Trophoblast cell (in vitro differentiated cells and primary cell): Measurements from ENCODE around the gene CNTN4.

Source experiments
- DNase-seq, 2 donors: peaks; one replicate each; pipeline ENCODE4 v3.0.0-alpha.2; 2016
- H2AFZ ChIP-seq: 2 replicates; pipeline ENCODE4 v1.6.1; 2013; ENCODE audit warnings: low read length, moderate library complexity, mild to moderate bottlenecking; ENCODE audit not compliant: insufficient read depth, poor library complexity
- H2AK5ac ChIP-seq: 2 replicates; pipeline ENCODE4 v1.6.1; 2013; ENCODE audit warnings: mild to moderate bottlenecking, low read length
- H2BK120ac ChIP-seq: 2 replicates; pipeline ENCODE4 v1.6.1; 2013; ENCODE audit warnings: low read length, mild to moderate bottlenecking, moderate library complexity; ENCODE audit not compliant: insufficient read depth, poor library complexity
- H2BK12ac ChIP-seq: 2 replicates; pipeline ENCODE4 v1.6.1; 2013; ENCODE audit warnings: mild to moderate bottlenecking, low read length, moderate library complexity
- H2BK5ac ChIP-seq: 2 replicates; pipeline ENCODE4 v1.6.1; 2013; ENCODE audit warnings: low read length, low read depth, moderate library complexity, mild to moderate bottlenecking; ENCODE audit not compliant: poor library complexity
- H3K14ac ChIP-seq: 2 replicates; pipeline ENCODE4 v1.6.1; 2013; ENCODE audit warnings: mild to moderate bottlenecking, low read length
- H3K18ac ChIP-seq: 2 replicates; pipeline ENCODE4 v1.6.1; 2013; ENCODE audit warnings: mild to moderate bottlenecking, low read length
- H3K23ac ChIP-seq: 2 replicates; pipeline ENCODE4 v1.6.1; 2013; ENCODE audit warnings: low read length
- H3K27ac ChIP-seq: 2 replicates; pipeline ENCODE4 v1.5.1; 2013; ENCODE audit warnings: low read depth, mild to moderate bottlenecking, inconsistent platforms, low read length, moderate library complexity
- H3K27me3 ChIP-seq: 2 replicates; pipeline ENCODE4 v1.6.1; 2013; ENCODE audit warnings: inconsistent platforms, mild to moderate bottlenecking, low read length, moderate library complexity; ENCODE audit not compliant: insufficient read depth
- H3K36me3 ChIP-seq, 2 experiments: 1 replicate in 1 of 2; 2 replicates in 1 of 2; pipeline ENCODE4 v1.6.1; 2013; ENCODE audit warnings: low read length in 2 of 2, mild to moderate bottlenecking in 2 of 2, moderate library complexity in 1 of 2; ENCODE audit not compliant: insufficient read depth in 2 of 2, control insufficient read depth in 1 of 2
- H3K4ac ChIP-seq: 2 replicates; pipeline ENCODE4 v1.6.1; 2013; ENCODE audit warnings: low read depth, mild to moderate bottlenecking, low read length, moderate library complexity
- H3K4me1 ChIP-seq, 2 experiments: 1 replicate in 1 of 2; 2 replicates in 1 of 2; pipeline ENCODE4 v1.6.1; 2013; ENCODE audit warnings: low read length in 2 of 2, mild to moderate bottlenecking in 2 of 2, moderate library complexity in 1 of 2; ENCODE audit not compliant: insufficient read depth in 2 of 2, control insufficient read depth in 1 of 2
- H3K4me2 ChIP-seq: 2 replicates; pipeline ENCODE4 v1.6.1; 2013; ENCODE audit warnings: inconsistent platforms, mild to moderate bottlenecking, low read length, moderate library complexity
- H3K4me3 ChIP-seq: 2 replicates; pipeline ENCODE4 v1.5.1; 2013; ENCODE audit warnings: mild to moderate bottlenecking, low read depth, low read length, inconsistent platforms
- H3K79me1 ChIP-seq: one replicate; pipeline ENCODE4 v1.6.1; 2013; ENCODE audit warnings: low read length
- H3K79me2 ChIP-seq: 2 replicates; pipeline ENCODE4 v1.6.1; 2013; ENCODE audit warnings: low read length, mild to moderate bottlenecking; ENCODE audit not compliant: control insufficient read depth, insufficient read depth, poor library complexity
- H3K9ac ChIP-seq: 2 replicates; pipeline ENCODE4 v1.6.1; 2013; ENCODE audit warnings: mild to moderate bottlenecking, low read length
- H3K9me3 ChIP-seq: 2 replicates; pipeline ENCODE4 v1.6.1; 2013; ENCODE audit warnings: low read depth, mild to moderate bottlenecking, control low read depth, inconsistent platforms, low read length; ENCODE audit not compliant: insufficient read depth
- H4K12ac ChIP-seq: 2 replicates; pipeline ENCODE4 v1.6.1; 2013; ENCODE audit warnings: low read depth, mild to moderate bottlenecking, low read length, moderate library complexity
- H4K8ac ChIP-seq: 2 replicates; pipeline ENCODE4 v1.6.1; 2013; ENCODE audit warnings: low read depth, mild to moderate bottlenecking, low read length, moderate library complexity
- H4K91ac ChIP-seq: one replicate; pipeline ENCODE4 v1.6.1; 2013; ENCODE audit warnings: low read depth, mild to moderate bottlenecking, low read length, moderate library complexity
- WGBS: extraction: QIAGEN DNeasy Blood & Tissue Kit; methylation state at CpG from one replicate; pipeline ENCODE4 v1.1.7; 2013; ENCODE audit warnings: missing lambda C conversion rate; ENCODE audit not compliant: insufficient read length, insufficient coverage; ENCODE audit errors: extremely low coverage; 5-methylcytosine and 5-hydroxymethylcytosine counted together

Gene CNTN4

DNA sequence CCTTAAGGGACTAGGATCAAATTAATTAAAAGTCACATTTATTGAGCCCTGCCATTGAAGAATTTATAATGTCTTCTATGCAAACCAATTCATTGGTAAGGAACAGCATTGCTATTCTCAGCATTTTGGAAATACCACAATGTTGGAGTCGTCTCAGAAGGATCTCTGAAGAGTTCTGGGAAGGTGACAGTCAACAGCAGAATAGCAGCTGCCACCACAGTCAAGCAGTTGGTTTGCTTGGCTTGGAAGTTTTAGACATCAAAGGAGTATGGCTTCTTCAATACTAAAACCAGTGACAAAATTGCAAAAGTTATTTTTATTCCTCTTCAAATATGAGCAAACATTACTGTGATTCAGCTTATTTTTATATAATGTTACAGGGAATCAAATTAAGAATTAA, 167.9 kb downstream of the CNTN4 start:
- no peak overlapping the region for H3K4me3 ChIP-seq
- no CpG with 5 or more reads among the region's 1 CpG for WGBS
- H4K12ac ChIP-seq: no peak overlapping the region
- no peak for DNase-seq
- H3K9me3 ChIP-seq: no peaks in the 10 kb centered on the region
- H3K9ac ChIP-seq: no peak overlapping the region
- H3K79me1 ChIP-seq: no peaks in the 10 kb centered on the region
- H3K23ac ChIP-seq: no peak overlapping the region
- no peak overlapping the region for H2BK5ac ChIP-seq
- H3K18ac ChIP-seq: no peak overlapping the region
- no peak overlapping the region for H3K14ac ChIP-seq
- no peak overlapping the region for H2BK120ac ChIP-seq
- no peaks in the 10 kb centered on the region for H3K79me2 ChIP-seq
- H3K27me3 ChIP-seq: no peaks in the 10 kb centered on the region
- no peak overlapping the region for H2AK5ac ChIP-seq
- no peak overlapping the region for H4K8ac ChIP-seq
- no peak overlapping the region for H3K4me2 ChIP-seq
- H2AFZ ChIP-seq: no peak overlapping the region
- H3K4me1 ChIP-seq: no peaks in the 10 kb centered on the region
- H3K36me3 ChIP-seq: no peaks in the 10 kb centered on the region
- H4K91ac ChIP-seq: no peak overlapping the region
- H3K27ac ChIP-seq: no peak overlapping the region
- H3K4ac ChIP-seq: no peak overlapping the region
- H2BK12ac ChIP-seq: no peak overlapping the region

DNA sequence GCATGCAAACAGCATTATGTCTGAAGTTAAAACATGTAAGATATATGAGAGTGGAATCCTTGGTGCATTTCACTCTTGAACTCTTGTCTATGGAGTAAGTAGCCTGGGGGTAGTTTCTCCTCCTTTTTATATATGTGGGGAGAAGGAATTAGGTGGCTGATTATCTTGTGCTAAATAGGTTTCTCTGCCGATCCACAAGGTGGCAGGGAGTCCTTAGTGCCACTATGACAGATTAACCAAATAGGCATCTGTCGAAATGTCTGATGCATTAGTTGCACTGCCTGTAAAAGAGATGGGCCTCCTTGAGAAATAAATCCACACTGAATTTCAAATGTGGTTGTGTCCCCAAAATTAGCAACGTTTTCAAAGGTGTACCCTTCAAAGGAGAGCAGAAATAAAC, 170.1 kb downstream of the CNTN4 start:
- Histone ChIP-seq H2BK12ac (no peak overlapping the region), H3K27me3 (no peaks in the 10 kb centered on the region), H3K4me3 (no peak overlapping the region), H2BK5ac (no peak overlapping the region), H4K91ac (no peak overlapping the region), H2AK5ac (no peak overlapping the region), H3K4me1 (no peaks in the 10 kb centered on the region), H3K14ac (no peak overlapping the region), H3K9me3 (no peaks in the 10 kb centered on the region), H3K36me3 (no peaks in the 10 kb centered on the region), H4K8ac (no peak overlapping the region), H3K79me1 (no peaks in the 10 kb centered on the region), H3K23ac (no peak overlapping the region), H3K27ac (no peak overlapping the region), H2BK120ac (no peak overlapping the region), H3K4ac (no peak overlapping the region), H3K9ac (no peak overlapping the region), H4K12ac (no peak overlapping the region), H3K4me2 (no peak overlapping the region), H3K18ac (no peak overlapping the region), H3K79me2 (no peaks in the 10 kb centered on the region), H2AFZ (no peak overlapping the region)
- DNase-seq: no peak
- no CpG with 5 or more reads among the region's 3 CpGs for WGBS

DNA sequence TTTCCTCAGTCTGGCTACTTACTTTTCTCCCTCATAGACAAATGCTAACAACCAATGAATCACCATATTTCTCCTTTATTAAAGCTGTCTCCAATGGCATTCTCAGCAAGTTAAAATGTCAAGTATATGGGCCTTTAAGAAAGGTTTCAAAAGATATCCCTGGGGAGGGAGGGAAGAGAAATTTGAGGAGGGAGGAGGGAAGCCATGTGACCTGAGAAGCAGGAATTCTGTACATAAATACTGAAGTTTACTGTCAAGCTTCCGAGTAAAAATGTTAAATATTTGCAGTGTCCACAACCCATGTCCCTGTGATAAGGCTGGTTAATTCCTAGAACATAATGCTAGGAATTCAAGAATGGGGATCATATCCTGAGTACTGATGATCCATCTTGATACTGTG, 175.9 kb downstream of the CNTN4 start:
- Histone ChIP-seq H3K14ac (no peak overlapping the region), H2BK120ac (no peak overlapping the region), H4K91ac (no peak overlapping the region), H3K27me3 (no peaks in the 10 kb centered on the region), H2BK12ac (no peak overlapping the region), H3K36me3 (no peaks in the 10 kb centered on the region), H3K9ac (no peak overlapping the region), H4K12ac (no peak overlapping the region), H3K4ac (no peak overlapping the region), H3K4me1 (no peaks in the 10 kb centered on the region), H3K27ac (no peak overlapping the region), H3K4me2 (no peak overlapping the region), H3K4me3 (no peak overlapping the region), H2BK5ac (no peak overlapping the region), H3K79me1 (no peaks in the 10 kb centered on the region), H3K79me2 (no peaks in the 10 kb centered on the region), H3K18ac (no peak overlapping the region), H2AK5ac (no peak overlapping the region), H4K8ac (no peak overlapping the region), H3K9me3 (no peaks in the 10 kb centered on the region), H3K23ac (no peak overlapping the region), H2AFZ (no peak overlapping the region)
- DNase-seq: no peak
- WGBS: no CpG with 5 or more reads among the region's 1 CpG

DNA sequence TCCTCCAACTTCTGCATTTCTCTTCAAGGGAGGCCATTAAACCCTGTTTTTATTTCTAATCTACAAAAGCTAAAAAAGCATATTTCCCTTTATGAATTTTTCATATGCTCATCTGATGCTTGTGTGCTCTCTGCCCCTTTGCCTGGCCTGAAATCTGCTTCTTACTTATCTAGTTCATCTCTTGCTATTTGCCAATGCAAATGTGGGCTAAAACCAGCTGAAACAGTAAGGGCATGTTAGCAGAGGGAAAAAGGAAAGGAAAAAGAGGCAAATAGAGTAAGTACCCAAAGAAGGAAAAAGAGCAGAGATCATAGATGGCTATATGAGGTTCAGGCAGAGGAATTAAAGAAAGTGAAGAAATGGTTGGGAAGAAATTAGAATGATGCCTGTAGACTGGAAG, 185.2 kb downstream of the CNTN4 start:
- Histone ChIP-seq H3K4me2 (no peak overlapping the region), H2BK12ac (no peak overlapping the region), H3K79me1 (no peaks in the 10 kb centered on the region), H2BK5ac (no peak overlapping the region), H4K12ac (no peak overlapping the region), H4K91ac (no peak overlapping the region), H3K27ac (no peak overlapping the region), H3K14ac (no peak overlapping the region), H3K27me3 (no peaks in the 10 kb centered on the region), H4K8ac (no peak overlapping the region), H3K4ac (no peak overlapping the region), H3K18ac (no peak overlapping the region), H3K79me2 (no peaks in the 10 kb centered on the region), H3K9me3 (no peaks in the 10 kb centered on the region), H3K9ac (no peak overlapping the region), H3K23ac (no peak overlapping the region), H2BK120ac (no peak overlapping the region), H3K4me3 (no peak overlapping the region), H2AFZ (no peak overlapping the region), H2AK5ac (no peak overlapping the region), H3K36me3 (no peaks in the 10 kb centered on the region), H3K4me1 (no peaks in the 10 kb centered on the region)
- no peak for DNase-seq

DNA sequence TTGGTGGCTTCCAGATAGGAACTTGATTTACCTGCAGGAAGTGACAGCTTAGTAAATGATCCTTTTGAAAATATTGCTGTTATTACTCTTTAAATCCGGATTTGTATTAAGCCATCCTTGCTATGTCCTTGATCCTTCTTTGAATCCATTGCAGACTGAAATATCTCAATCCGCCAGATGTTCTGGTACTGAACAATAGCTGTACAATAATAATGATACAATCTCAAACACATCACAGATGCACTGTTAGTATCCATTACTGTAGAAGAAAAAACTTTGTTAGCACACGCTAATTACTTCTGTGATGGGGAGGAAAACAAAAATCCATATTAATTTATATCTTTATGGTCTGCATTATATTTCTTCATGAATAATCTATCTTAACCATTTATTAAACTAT, 202.3 kb downstream of the CNTN4 start:
- no peak for DNase-seq
- H3K4ac ChIP-seq: no peak overlapping the region
- H3K79me2 ChIP-seq: no peaks in the 10 kb centered on the region
- no peak overlapping the region for H2BK120ac ChIP-seq
- no CpG with 5 or more reads among the region's 3 CpGs for WGBS
- H4K12ac ChIP-seq: no peak overlapping the region
- H3K36me3 ChIP-seq: no peaks in the 10 kb centered on the region
- no peak overlapping the region for H3K4me3 ChIP-seq
- no peak overlapping the region for H3K4me2 ChIP-seq
- H3K4me1 ChIP-seq: no peaks in the 10 kb centered on the region
- no peak overlapping the region for H2AFZ ChIP-seq
- H3K27ac ChIP-seq: no peak overlapping the region
- H3K9ac ChIP-seq: no peak overlapping the region
- H3K14ac ChIP-seq: no peak overlapping the region
- H3K23ac ChIP-seq: no peak overlapping the region
- H3K79me1 ChIP-seq: no peaks in the 10 kb centered on the region
- H3K27me3 ChIP-seq: no peaks in the 10 kb centered on the region
- H2BK5ac ChIP-seq: no peak overlapping the region
- H4K91ac ChIP-seq: no peak overlapping the region
- no peak overlapping the region for H4K8ac ChIP-seq
- no peak overlapping the region for H2AK5ac ChIP-seq
- no peak overlapping the region for H3K18ac ChIP-seq
- H3K9me3 ChIP-seq: no peaks in the 10 kb centered on the region
- H2BK12ac ChIP-seq: no peak overlapping the region
